HCT116 (cell line): Measurements from ENCODE around the gene FZR1. TPM values are rescaled to one million over a fixed set of nuclear protein-coding genes. Genes with fewer than 3 reads are reported as not detected.
A peak's percentile ranks its signal among the peaks of the same experiment; 100 is the strongest.

Experiments
- ATAC-seq: fragments of 200-7000 bp; cut with Tn5 transposase; 2 replicates; pipeline ENCODE4 v1.9.1; 2020; ENCODE audit warnings: mild to moderate bottlenecking, moderate library complexity
- BruUV-seq: library from RNA; stranded (reverse); fragments of 400-500 nt; replicated peaks from 2 replicates; lab custom pipeline; 2021; lab: Mats Ljungman, UMichigan
- CTCF ChIA-PET: fragments of 300-600 bp; sonication (Branson Sonifier 250); formaldehyde crosslinking; loops from one replicate; lab custom pipeline; 2021; ENCODE audit warnings: antibody characterized with exemption; lab: Charles Lee
- POLR2A ChIA-PET: fragments of 300-600, 350-600 bp; sonication (Branson Sonifier 250); formaldehyde crosslinking; loops from one replicate; lab custom pipeline; 2021; ENCODE audit warnings: antibody characterized with exemption; lab: Charles Lee
- RAD21 ChIA-PET, 2 experiments: fragments of 300-600 bp; sonication (Branson Sonifier 250); formaldehyde crosslinking; loops; one replicate each; lab custom pipeline; 2023; ENCODE audit warnings: low total read pairs in 2 of 2; ENCODE audit not compliant: uncharacterized antibody in 2 of 2, unreplicated experiment in 2 of 2, low non-redundant PET in 1 of 2; lab: Charles Lee
- DNase-seq: peaks from one replicate; pipeline ENCODE4 v3.0.0-alpha.2; 2010; ENCODE audit warnings: low read depth, low spot score
- H2AFZ ChIP-seq: fragments of 200-600 bp; shearing (Covaris generic), sonication (generic); 2 replicates; pipeline ENCODE4 v1.6.1; 2017; ENCODE audit warnings: low read depth, mixed run types, mixed read lengths, antibody characterized with exemption, low read length; ENCODE audit not compliant: poor library complexity, severe bottlenecking
- H3K27ac ChIP-seq: 2 replicates; pipeline ENCODE4 v1.5.1; 2012; ENCODE audit warnings: low read depth, low read length
- H3K27me3 ChIP-seq: fragments of 200-600 bp; sonication (generic); 2 replicates; pipeline ENCODE4 v1.6.1; 2016; ENCODE audit warnings: mixed run types, low read length, mixed read lengths; ENCODE audit not compliant: insufficient read depth
- H3K36me3 ChIP-seq, 2 experiments: fragments of 200-500 bp in 1 of 2; fragments of 200-600 bp in 1 of 2; sonication (Bioruptor generic) in 1 of 2; sonication (generic) in 1 of 2; 2 replicates each; pipeline versions ENCODE4 v1.5.1 to v1.6.1; 2014 to 2016; ENCODE audit warnings: low read length in 2 of 2, inconsistent platforms in 1 of 2, mixed read lengths in 1 of 2, mixed run types in 1 of 2; ENCODE audit not compliant: insufficient read depth in 2 of 2, control insufficient read depth in 1 of 2
- H3K4me1 ChIP-seq, 2 experiments: fragments of 200-600 bp in 1 of 2; sonication (generic) in 1 of 2; 2 replicates each; pipeline versions ENCODE4 v1.5.1 to v1.6.1; 2012 to 2017; ENCODE audit warnings: low read length in 2 of 2, inconsistent platforms in 1 of 2, mild to moderate bottlenecking in 1 of 2, mixed read lengths in 1 of 2, mixed run types in 1 of 2, moderate library complexity in 1 of 2; ENCODE audit not compliant: insufficient read depth in 2 of 2, control insufficient read depth in 1 of 2
- H3K4me2 ChIP-seq: fragments of 200-600 bp; sonication (generic); 2 replicates; pipeline ENCODE4 v1.6.1; 2017; ENCODE audit warnings: mixed run types, low read length, mixed read lengths
- H3K4me3 ChIP-seq, 2 experiments: fragments of 200-600 bp in 1 of 2; sonication (generic) in 1 of 2; replicated peaks in 1 of 2; 2 replicates each; pipeline ENCODE4 v1.5.1; 2011 to 2016; ENCODE audit warnings: low read length in 2 of 2, control low read depth in 1 of 2, low read depth in 1 of 2, mild to moderate bottlenecking in 1 of 2, mixed read lengths in 1 of 2, mixed run types in 1 of 2
- H3K79me2 ChIP-seq: fragments of 200-600 bp; sonication (generic); 2 replicates; pipeline ENCODE4 v1.6.1; 2017; ENCODE audit warnings: mild to moderate bottlenecking, mixed run types, low read length, moderate library complexity, mixed read lengths; ENCODE audit not compliant: insufficient read depth
- H3K9ac ChIP-seq: fragments of 200-600 bp; sonication (generic); 2 replicates; pipeline ENCODE4 v1.6.1; 2016; ENCODE audit warnings: low read length, mixed read lengths
- H3K9me2 ChIP-seq: fragments of 200-600 bp; sonication (generic), shearing (Covaris generic); 2 replicates; pipeline ENCODE4 v1.6.1; 2017; ENCODE audit warnings: mixed run types, mild to moderate bottlenecking, moderate library complexity; ENCODE audit not compliant: insufficient read depth
- H3K9me3 ChIP-seq, 2 experiments: fragments of 200-500 bp in 1 of 2; fragments of 200-600 bp in 1 of 2; sonication (Bioruptor generic) in 1 of 2; sonication (generic) in 1 of 2; 2 replicates each; pipeline ENCODE4 v1.6.1; 2014 to 2017; ENCODE audit warnings: low read length in 2 of 2, mixed read lengths in 2 of 2, inconsistent platforms in 1 of 2, low read depth in 1 of 2, mild to moderate bottlenecking in 1 of 2, mixed run types in 1 of 2, moderate library complexity in 1 of 2; ENCODE audit not compliant: control insufficient read depth in 1 of 2, insufficient read depth in 1 of 2
- H4K20me1 ChIP-seq: fragments of 200-600 bp; sonication (generic), shearing (Covaris generic); 2 replicates; pipeline ENCODE4 v1.6.1; 2017; ENCODE audit warnings: mixed run types, mild to moderate bottlenecking, moderate library complexity; ENCODE audit not compliant: insufficient read depth
- EZH2phosphoT487 ChIP-seq: fragments of 200-600 bp; IDR thresholded peaks from 2 replicates; pipeline ENCODE4 v1.6.1; 2018; ENCODE audit warnings: antibody characterized with exemption, borderline replicate concordance
- RAD21 ChIP-seq: IDR thresholded peaks from 2 replicates; pipeline ENCODE4 v1.6.1; 2012; ENCODE audit warnings: low read depth, mild to moderate bottlenecking
- ZFX ChIP-seq: fragments of 450-650 bp; IDR thresholded peaks from 2 replicates; pipeline ENCODE4 v1.6.1; 2017
- intact Hi-C: fragments of 100-400 bp; cut with micrococcal nuclease; formaldehyde crosslinking; loops from 2 replicates; pipeline ENCODE4 v1.10.0; 2022
- total RNA-seq: library from RNA; stranded (reverse); gene quantifications from one replicate; pipeline ENCODE4 v1.2.1, GENCODE V29; 2021; ENCODE audit not compliant: unreplicated experiment
- TF ChIP-seq, protein P1 (sequence below): IDR thresholded peaks from 2 replicates; pipeline ENCODE4 v1.6.1; 2011; ENCODE audit warnings: mild to moderate bottlenecking, low read length, moderate library complexity; ENCODE audit not compliant: insufficient replicate concordance; ENCODE audit errors: extremely low read depth

FZR1 gene
- total RNA-seq, 1 experiment from 2014 or later: 60.3 TPM

DNA sequence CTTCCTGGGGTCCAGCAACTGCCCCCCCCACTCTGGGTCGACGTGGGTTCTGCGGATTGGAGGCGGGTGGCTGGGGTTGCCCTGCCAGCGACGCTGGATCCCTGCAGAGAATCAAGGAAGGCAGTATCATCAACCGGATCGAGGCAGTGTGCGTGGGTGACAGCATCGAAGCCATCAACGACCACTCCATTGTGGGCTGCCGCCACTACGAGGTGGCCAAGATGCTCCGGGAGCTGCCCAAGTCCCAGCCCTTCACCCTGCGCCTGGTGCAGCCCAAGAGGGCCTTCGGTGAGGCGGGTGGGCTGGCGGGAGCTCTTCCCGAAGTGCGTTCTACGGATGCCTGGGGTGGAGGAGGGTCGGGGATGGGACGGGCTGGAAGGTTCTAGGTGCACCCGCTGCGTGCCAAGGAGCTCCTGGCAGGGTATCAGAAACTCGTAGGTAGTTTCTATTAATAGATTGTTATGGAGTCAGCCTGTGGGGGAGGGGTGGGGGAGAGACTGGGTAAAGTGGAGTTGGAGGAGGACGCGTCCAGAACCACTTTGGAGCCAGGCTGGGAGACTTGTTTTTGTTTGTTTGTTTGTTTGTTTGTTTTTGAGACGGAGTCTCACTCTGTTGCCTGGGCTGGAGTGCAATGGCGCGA, 80.7 kb downstream of the FZR1 start:
- BruUV-seq: no TSS peak
- intact Hi-C loops: loop anchor here (1.0 kb wide), 1 partner anchor 31 kb away; no protein-coding TSS in a partner anchor
- TF ChIP-seq, protein P1, sequence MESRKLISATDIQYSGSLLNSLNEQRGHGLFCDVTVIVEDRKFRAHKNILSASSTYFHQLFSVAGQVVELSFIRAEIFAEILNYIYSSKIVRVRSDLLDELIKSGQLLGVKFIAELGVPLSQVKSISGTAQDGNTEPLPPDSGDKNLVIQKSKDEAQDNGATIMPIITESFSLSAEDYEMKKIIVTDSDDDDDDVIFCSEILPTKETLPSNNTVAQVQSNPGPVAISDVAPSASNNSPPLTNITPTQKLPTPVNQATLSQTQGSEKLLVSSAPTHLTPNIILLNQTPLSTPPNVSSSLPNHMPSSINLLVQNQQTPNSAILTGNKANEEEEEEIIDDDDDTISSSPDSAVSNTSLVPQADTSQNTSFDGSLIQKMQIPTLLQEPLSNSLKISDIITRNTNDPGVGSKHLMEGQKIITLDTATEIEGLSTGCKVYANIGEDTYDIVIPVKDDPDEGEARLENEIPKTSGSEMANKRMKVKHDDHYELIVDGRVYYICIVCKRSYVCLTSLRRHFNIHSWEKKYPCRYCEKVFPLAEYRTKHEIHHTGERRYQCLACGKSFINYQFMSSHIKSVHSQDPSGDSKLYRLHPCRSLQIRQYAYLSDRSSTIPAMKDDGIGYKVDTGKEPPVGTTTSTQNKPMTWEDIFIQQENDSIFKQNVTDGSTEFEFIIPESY: no peak
- no peak for TF ChIP-seq ZFX
- TF ChIP-seq RAD21: no peak
- no peak for TF ChIP-seq EZH2phosphoT487

More for the DNA sequence above, 80.7 kb downstream of the FZR1 start:
- Histone ChIP-seq H3K36me3 (no peaks in the 10 kb centered on the region), H3K9me3 (no peaks in the 10 kb centered on the region), H3K4me2 (0 out of 2 replicates have a peak overlapping the region, but pooled peaks have one; percentile 17), H3K27ac (no peak overlapping the region), H3K4me3 (no peak overlapping the region), H3K79me2 (no peaks in the 10 kb centered on the region), H3K4me1 (peaks cover 0 to 9% of the 10 kb centered on the region in 2 experiments; a peak in 2 of 4 replicates), H2AFZ (no peak overlapping the region), H3K9ac (no peak overlapping the region), H3K27me3 (no peaks in the 10 kb centered on the region), H4K20me1 (no peaks in the 10 kb centered on the region), H3K9me2 (no peaks in the 10 kb centered on the region)
- ChIA-PET CTCF (interaction anchor here (1.1 kb wide), 1 partner anchor 10 kb away, joined by 3 read pairs; no protein-coding TSS in a partner anchor), POLR2A (interaction anchor here (1.7 kb wide), 1 partner anchor 10 kb away, joined by 6 read pairs; no protein-coding TSS in a partner anchor), RAD21 (no interaction called here)
- no peak for ATAC-seq
- no peak for DNase-seq

Other genes with a start within 250 kb of the FZR1 start
- 116 TPM for gene NFIC, start 139.7 kb upstream of the FZR1 start, total RNA-seq
- not detected for gene SMIM24, start 25.8 kb upstream of the FZR1 start, total RNA-seq
- gene SMIM44, start 22.9 kb upstream of the FZR1 start, total RNA-seq: not detected
- 20.9 TPM for gene DOHH, start 5.6 kb upstream of the FZR1 start, total RNA-seq
- 1.2 TPM for gene TEKTIP1, start 32.9 kb downstream of the FZR1 start, total RNA-seq
- gene MFSD12, start 51.3 kb downstream of the FZR1 start, total RNA-seq: 131 TPM
- 186 TPM for gene HMG20B, start 66.6 kb downstream of the FZR1 start, total RNA-seq
- not detected for gene GIPC3, start 79.2 kb downstream of the FZR1 start, total RNA-seq
- 2.3 TPM for gene TBXA2R, start 100.6 kb downstream of the FZR1 start, total RNA-seq
- 33.2 TPM for gene CACTIN, start 120.5 kb downstream of the FZR1 start, total RNA-seq
- gene PIP5K1C, start 194.2 kb downstream of the FZR1 start, total RNA-seq: 26.9 TPM
- gene TJP3, start 202.1 kb downstream of the FZR1 start, total RNA-seq: 69.6 TPM